A673 (cell line): ENCODE data around the gene SSTR4. TPM values are rescaled to one million over a fixed set of nuclear protein-coding genes. Genes with fewer than 3 reads are reported as not detected.

Experiments used
- BruUV-seq: library from RNA; stranded (reverse); fragments of 400-500 nt; replicated peaks from 2 replicates; lab custom pipeline; 2021; lab: Mats Ljungman, UMichigan
- CTCF ChIA-PET: fragments of 300-600 bp; sonication (Branson Sonifier 250); formaldehyde crosslinking; loops from one replicate; lab custom pipeline; 2022; ENCODE audit warnings: antibody characterized with exemption; lab: Charles Lee
- POLR2A ChIA-PET: fragments of 300-600 bp; sonication (Branson Sonifier 250); formaldehyde crosslinking; loops from one replicate; lab custom pipeline; 2022; ENCODE audit warnings: antibody characterized with exemption; ENCODE audit not compliant: low non-redundant PET; lab: Charles Lee
- DNase-seq: peaks from one replicate; pipeline ENCODE4 v3.0.0-alpha.2; 2015; ENCODE audit warnings: low spot score
- H3K27ac ChIP-seq: fragments of 200-600 bp; sonication (generic); 2 replicates; pipeline ENCODE4 v1.5.1; 2016; ENCODE audit warnings: mixed run types, low read depth, mild to moderate bottlenecking, mixed read lengths, antibody characterized with exemption, low read length; ENCODE audit not compliant: poor library complexity, severe bottlenecking
- H3K27me3 ChIP-seq: fragments of 200-600 bp; sonication (generic); replicated peaks from 2 replicates; pipeline ENCODE4 v1.6.1; 2017; ENCODE audit warnings: mixed run types, low read depth, mild to moderate bottlenecking, mixed read lengths, antibody characterized with exemption, low read length; ENCODE audit not compliant: insufficient read depth, poor library complexity
- H3K36me3 ChIP-seq: fragments of 200-600 bp; sonication (generic); 2 replicates; pipeline ENCODE4 v1.6.1; 2016; ENCODE audit warnings: mixed run types, mild to moderate bottlenecking, mixed read lengths, antibody characterized with exemption, low read length; ENCODE audit not compliant: insufficient read depth, poor library complexity, severe bottlenecking
- H3K4me1 ChIP-seq: fragments of 200-600 bp; sonication (generic); 2 replicates; pipeline ENCODE4 v1.6.1; 2017; ENCODE audit warnings: mixed run types, mild to moderate bottlenecking, mixed read lengths, antibody characterized with exemption, low read length; ENCODE audit not compliant: insufficient read depth, poor library complexity, severe bottlenecking
- H3K4me3 ChIP-seq: fragments of 200-600 bp; sonication (generic); 2 replicates; pipeline ENCODE4 v1.5.1; 2016; ENCODE audit warnings: low read depth, mixed run types, mild to moderate bottlenecking, mixed read lengths, low read length; ENCODE audit not compliant: poor library complexity, severe bottlenecking
- H3K9me3 ChIP-seq: fragments of 200-600 bp; sonication (generic); 2 replicates; pipeline ENCODE4 v1.6.1; 2016; ENCODE audit warnings: mixed run types, low read depth, mild to moderate bottlenecking, mixed read lengths, antibody characterized with exemption, low read length; ENCODE audit not compliant: poor library complexity, severe bottlenecking
- EZH2 ChIP-seq: fragments of 200-600 bp; sonication (generic); IDR thresholded peaks from 2 replicates; pipeline ENCODE4 v1.6.1; 2017; ENCODE audit warnings: borderline replicate concordance, low read depth, mild to moderate bottlenecking, mixed read lengths, antibody characterized with exemption, low read length; ENCODE audit not compliant: poor library complexity, severe bottlenecking
- intact Hi-C: fragments of 100-400 bp; cut with micrococcal nuclease; formaldehyde crosslinking; loops from one replicate; pipeline ENCODE4 v1.10.0; 2022; ENCODE audit not compliant: unreplicated experiment
- total RNA-seq: library from RNA; stranded (reverse); gene quantifications from 2 replicates; pipeline ENCODE4 v1.2.3, GENCODE V29; 2021
- TF ChIP-seq, protein P1 (sequence below): fragments of 300-800, 200-600 bp; sonication (generic); conservative IDR thresholded peaks from 2 replicates; pipeline ENCODE4 v1.5.1; 2017; ENCODE audit warnings: low read depth, mild to moderate bottlenecking, antibody characterized with exemption, low read length, moderate library complexity, mixed read lengths

Gene SSTR4
- total RNA-seq, 1 experiment from 2014 or later = not detected

DNA sequence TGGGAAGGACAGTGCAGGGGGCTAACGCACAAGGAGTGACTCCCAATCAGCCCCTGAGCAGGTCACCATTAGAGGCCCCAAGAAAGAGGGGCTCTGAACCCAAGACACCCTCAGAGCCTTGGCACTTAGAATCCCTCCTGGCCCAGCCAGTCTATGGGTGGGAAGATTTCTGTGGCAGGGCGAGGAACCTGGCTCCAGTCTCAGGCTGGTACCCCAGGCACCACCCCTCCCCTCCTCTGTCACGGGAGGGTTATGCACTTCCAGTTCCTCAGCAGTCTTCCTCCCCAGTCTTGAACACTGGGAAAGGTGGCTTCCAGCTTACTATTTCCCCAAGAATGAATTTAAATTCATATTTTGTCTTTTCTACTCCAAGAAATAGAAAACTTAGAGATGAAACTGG lies 27.6 kb upstream of the SSTR4 start:
- Histone ChIP-seq H3K36me3 (no peaks in the 10 kb centered on the region), H3K9me3 (no peaks in the 10 kb centered on the region), H3K4me1 (no peaks in the 10 kb centered on the region), H3K4me3 (no peak overlapping the region), H3K27me3 (no peaks in the 10 kb centered on the region), H3K27ac (no peak overlapping the region)
- ChIA-PET CTCF (no interaction called here), POLR2A (no interaction called here)
- intact Hi-C loops = no loop called here
- no TSS peak for BruUV-seq
- DNase-seq = no peak
- TF ChIP-seq, protein P1, sequence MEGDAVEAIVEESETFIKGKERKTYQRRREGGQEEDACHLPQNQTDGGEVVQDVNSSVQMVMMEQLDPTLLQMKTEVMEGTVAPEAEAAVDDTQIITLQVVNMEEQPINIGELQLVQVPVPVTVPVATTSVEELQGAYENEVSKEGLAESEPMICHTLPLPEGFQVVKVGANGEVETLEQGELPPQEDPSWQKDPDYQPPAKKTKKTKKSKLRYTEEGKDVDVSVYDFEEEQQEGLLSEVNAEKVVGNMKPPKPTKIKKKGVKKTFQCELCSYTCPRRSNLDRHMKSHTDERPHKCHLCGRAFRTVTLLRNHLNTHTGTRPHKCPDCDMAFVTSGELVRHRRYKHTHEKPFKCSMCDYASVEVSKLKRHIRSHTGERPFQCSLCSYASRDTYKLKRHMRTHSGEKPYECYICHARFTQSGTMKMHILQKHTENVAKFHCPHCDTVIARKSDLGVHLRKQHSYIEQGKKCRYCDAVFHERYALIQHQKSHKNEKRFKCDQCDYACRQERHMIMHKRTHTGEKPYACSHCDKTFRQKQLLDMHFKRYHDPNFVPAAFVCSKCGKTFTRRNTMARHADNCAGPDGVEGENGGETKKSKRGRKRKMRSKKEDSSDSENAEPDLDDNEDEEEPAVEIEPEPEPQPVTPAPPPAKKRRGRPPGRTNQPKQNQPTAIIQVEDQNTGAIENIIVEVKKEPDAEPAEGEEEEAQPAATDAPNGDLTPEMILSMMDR = no peak
- TF ChIP-seq EZH2 = no peak

DNA sequence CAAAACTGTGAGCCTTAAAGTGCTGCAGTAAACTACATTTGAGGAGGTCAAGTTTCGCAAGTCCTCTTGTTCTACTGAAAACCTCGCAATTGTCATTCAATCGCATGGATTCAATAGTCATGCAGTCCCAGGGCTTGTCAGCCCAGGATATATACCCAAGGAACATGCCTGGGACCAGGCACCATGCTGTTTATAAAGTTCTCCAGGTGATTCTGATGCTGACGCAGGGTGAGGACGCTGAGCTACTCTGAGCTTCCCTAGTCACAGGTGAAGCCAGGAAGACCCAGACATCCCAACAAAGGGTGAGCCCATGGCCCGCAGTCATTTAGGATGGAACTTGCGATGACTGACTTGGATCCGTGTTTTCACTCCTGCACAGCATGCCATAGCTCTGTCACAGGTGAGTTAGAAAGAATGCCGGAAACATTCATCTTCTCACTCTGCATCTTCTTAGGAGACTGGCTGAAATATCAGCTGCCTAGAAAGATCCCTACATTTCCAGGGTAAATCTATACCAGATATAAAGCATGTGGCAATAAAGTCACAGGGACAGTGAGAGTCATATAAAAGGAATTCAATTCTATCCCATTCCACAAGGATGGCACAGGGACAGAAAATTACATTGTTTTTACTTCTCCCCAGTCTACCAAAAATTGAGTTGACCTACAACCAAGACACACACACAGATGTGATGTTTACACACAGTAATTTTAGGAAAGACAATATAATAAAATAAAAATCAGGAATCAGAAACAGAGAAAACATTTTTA lies 27.0 kb upstream of the SSTR4 start:
- H3K4me1 ChIP-seq = no peaks in the 10 kb centered on the region
- no peak for DNase-seq
- BruUV-seq = no TSS peak

DNA sequence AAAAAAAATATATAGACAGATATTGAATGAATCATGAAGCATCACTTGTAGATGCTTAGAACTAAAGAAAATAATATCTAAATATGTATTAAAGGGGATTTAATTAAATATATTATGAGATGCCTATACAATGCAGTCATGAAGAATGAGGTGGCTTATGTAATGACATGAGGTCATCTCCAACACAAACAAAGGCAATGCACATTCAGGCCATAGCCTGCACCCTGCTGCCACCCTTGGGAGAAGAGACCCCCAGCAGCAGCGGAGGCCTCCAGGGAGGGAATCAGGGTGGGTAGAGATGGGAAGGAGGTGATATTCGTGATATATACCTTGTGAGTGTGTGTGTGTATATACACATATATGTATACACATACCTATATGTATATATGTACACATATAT lies 26.4 kb upstream of the SSTR4 start:
- DNase-seq = no peak
- intact Hi-C loops = no loop called here
- H3K36me3 ChIP-seq = no peaks in the 10 kb centered on the region
- no peak overlapping the region for H3K27ac ChIP-seq
- ChIA-PET CTCF (no interaction called here), POLR2A (no interaction called here)
- no peak for TF ChIP-seq EZH2
- TF ChIP-seq, protein P1 = no peak
- no peak overlapping the region for H3K4me3 ChIP-seq
- no peaks in the 10 kb centered on the region for H3K27me3 ChIP-seq
- no peaks in the 10 kb centered on the region for H3K9me3 ChIP-seq
- no peaks in the 10 kb centered on the region for H3K4me1 ChIP-seq
- no TSS peak for BruUV-seq

More for the DNA sequence above, 27.0 kb upstream of the SSTR4 start:
- ChIA-PET POLR2A (no interaction called here), CTCF (no interaction called here)
- Histone ChIP-seq H3K4me3 (no peak overlapping the region), H3K27ac (no peak overlapping the region), H3K27me3 (no peaks in the 10 kb centered on the region), H3K36me3 (no peaks in the 10 kb centered on the region), H3K9me3 (no peaks in the 10 kb centered on the region)
- intact Hi-C loops = no loop called here
- TF ChIP-seq EZH2 = no peak
- TF ChIP-seq, protein P1 = no peak
